ENCODE results near the gene MAP4K4. TPM values are rescaled to one million over a fixed set of nuclear protein-coding genes. Genes with fewer than 3 reads are reported as not detected.

The MAP4K4 gene
- total and polyA plus RNA-seq, 8 donors: 9.7 to 38.7 (median 15.3) TPM

DNA sequence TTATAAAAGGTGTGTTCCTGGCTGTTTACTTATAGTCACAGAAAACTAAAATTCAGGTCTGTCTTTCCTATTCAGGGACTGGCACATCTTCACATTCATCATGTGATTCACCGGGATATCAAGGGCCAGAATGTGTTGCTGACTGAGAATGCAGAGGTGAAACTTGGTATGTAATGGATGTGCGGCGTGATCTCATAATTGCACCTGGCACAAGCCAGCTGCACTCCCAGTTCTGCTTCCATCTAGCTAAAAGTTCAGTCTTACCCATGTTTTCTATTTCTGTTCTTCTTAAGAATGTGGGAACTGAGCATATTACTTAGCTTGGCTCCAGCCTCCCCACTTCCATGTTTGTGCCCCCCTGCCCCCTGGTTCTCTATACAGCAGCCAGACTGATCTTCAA is 131.9 kb downstream of the MAP4K4 start:
- no peak for ATAC-seq

DNA sequence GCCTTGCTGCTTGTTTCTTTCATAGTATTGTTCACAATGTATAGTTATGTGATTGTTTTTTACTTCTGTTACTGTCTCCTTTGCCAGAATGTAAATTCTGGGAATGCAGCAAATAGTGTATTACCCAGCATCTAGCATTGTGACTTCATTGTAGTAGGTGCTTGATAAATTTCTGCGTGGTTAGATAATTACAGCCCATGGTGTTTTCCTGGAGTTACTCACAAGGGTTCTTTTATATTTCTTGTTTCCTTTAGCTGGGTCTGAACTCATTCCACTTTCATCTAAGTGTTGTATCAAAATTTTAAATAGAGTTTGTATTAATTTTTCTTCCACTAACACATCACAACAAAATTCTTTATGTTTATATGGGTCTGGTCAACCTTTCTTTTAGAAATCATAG is 132.6 kb downstream of the MAP4K4 start:
- no peak for ATAC-seq
- H3K27me3 ChIP-seq: no peaks in the 10 kb centered on the region
- H3K36me3 ChIP-seq: peaks cover 0 to 5% (median 0%) of the 10 kb centered on the region in 3 donors
- H3K4me3 ChIP-seq: no peak overlapping the region
- peaks cover 0 to 10% (median 7%) of the 10 kb centered on the region in 3 donors for H3K4me1 ChIP-seq
- intact Hi-C loops (cut with DNase I): loop anchor here in 1 of 3 donors (10.0 kb wide), 1 partner anchor 485 kb away; no protein-coding TSS in a partner anchor
- WGBS, 2 donors: 64 to 84% methylated on average over 1 of the region's 1 CpG
- no peak for DNase-seq
- FAIRE-seq: no peak
- H3K27ac ChIP-seq: no peak overlapping the region
- H3K9me3 ChIP-seq: no peaks in the 10 kb centered on the region
- TF ChIP-seq, protein P1, sequence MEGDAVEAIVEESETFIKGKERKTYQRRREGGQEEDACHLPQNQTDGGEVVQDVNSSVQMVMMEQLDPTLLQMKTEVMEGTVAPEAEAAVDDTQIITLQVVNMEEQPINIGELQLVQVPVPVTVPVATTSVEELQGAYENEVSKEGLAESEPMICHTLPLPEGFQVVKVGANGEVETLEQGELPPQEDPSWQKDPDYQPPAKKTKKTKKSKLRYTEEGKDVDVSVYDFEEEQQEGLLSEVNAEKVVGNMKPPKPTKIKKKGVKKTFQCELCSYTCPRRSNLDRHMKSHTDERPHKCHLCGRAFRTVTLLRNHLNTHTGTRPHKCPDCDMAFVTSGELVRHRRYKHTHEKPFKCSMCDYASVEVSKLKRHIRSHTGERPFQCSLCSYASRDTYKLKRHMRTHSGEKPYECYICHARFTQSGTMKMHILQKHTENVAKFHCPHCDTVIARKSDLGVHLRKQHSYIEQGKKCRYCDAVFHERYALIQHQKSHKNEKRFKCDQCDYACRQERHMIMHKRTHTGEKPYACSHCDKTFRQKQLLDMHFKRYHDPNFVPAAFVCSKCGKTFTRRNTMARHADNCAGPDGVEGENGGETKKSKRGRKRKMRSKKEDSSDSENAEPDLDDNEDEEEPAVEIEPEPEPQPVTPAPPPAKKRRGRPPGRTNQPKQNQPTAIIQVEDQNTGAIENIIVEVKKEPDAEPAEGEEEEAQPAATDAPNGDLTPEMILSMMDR (IDR thresholded peaks at IDR 0.05): no peak

More for the DNA sequence above, 131.9 kb downstream of the MAP4K4 start:
- Histone ChIP-seq H3K4me1 (peaks cover 0 to 10% (median 7%) of the 10 kb centered on the region in 3 donors), H3K9me3 (no peaks in the 10 kb centered on the region), H3K27me3 (no peaks in the 10 kb centered on the region), H3K4me3 (no peak overlapping the region), H3K27ac (no peak overlapping the region), H3K36me3 (no peaks in the 10 kb centered on the region)
- TF ChIP-seq, protein P1 (IDR thresholded peaks at IDR 0.05): no peak
- 91 to 92% methylated on average over 3 of the region's 3 CpGs for WGBS, 2 donors
- no peak for FAIRE-seq
- DNase-seq: no peak
- intact Hi-C loops (cut with DNase I): loop anchor here in 1 of 3 donors (10.0 kb wide), 1 partner anchor 115 kb away; no protein-coding TSS in a partner anchor

DNA sequence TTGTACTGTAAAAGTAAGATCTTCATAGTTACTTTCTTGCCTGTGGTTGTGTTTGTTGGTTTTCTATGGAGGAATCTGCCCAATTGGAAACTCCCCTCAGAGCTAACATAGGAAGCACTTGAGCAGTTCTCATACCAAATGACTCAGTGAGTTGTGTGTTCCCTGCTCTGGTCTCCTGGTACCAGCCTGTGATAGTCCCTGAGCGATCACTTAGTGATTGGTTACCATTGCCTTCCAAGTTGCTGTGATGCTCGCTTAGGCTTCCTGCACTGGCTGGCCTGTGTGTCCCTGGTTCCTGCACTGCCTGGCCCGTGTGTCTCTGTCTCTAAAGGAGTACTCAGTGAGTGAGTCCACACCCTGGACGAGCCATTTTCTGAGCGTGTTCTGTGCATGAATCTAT is 133.0 kb downstream of the MAP4K4 start:
- ATAC-seq: peak in 2 of 4 donors; percentile 6 to 22
- intact Hi-C loops (cut with DNase I): loop anchor here in 1 of 3 donors (10.0 kb wide), 1 partner anchor 486 kb away; no protein-coding TSS in a partner anchor
- DNase-seq: no peak
- H3K36me3 ChIP-seq: peaks cover 0 to 7% (median 0%) of the 10 kb centered on the region in 3 donors
- 82 to 86% methylated on average over 5 of the region's 5 CpGs for WGBS, 2 donors
- H3K27me3 ChIP-seq: no peaks in the 10 kb centered on the region
- H3K27ac ChIP-seq: peak overlapping the region in 1 of 4 donors; percentile 44
- H3K9me3 ChIP-seq: no peaks in the 10 kb centered on the region
- FAIRE-seq: no peak
- no peak overlapping the region for H3K4me3 ChIP-seq
- TF ChIP-seq, protein P1 (IDR thresholded peaks at IDR 0.05): no peak
- H3K4me1 ChIP-seq: peaks cover 0 to 10% (median 7%) of the 10 kb centered on the region in 3 donors

DNA sequence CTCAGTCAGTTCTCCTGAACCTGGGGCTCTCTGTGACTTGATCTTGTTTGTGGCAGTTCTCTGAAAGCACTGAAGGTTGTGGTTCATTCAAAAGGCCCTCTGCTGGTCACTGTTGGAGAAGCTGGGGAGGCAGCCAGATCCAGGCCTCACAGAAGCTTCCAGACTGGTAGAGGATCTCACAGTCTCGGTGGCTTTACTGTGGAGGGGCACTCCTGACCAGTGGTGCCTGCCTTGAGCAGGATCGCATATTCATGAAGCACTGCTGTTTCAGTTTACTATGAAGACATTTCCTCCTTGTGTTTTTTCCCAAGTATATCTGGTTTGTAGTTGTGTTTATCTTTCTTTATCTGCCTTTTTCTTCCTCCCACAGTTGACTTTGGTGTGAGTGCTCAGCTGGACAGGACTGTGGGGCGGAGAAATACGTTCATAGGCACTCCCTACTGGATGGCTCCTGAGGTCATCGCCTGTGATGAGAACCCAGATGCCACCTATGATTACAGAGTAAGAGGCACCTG is 133.9 kb downstream of the MAP4K4 start:
- TF ChIP-seq, protein P1 (IDR thresholded peaks at IDR 0.05): peak; percentile 41 to 65 (median 56)
- ATAC-seq (peak; percentile 80 to 95 (median 94)), DNase-seq (peak; percentile 56 to 79 (median 60)), FAIRE-seq (no peak)
- no peaks in the 10 kb centered on the region for H3K9me3 ChIP-seq
- no peaks in the 10 kb centered on the region for H3K27me3 ChIP-seq
- intact Hi-C loops (cut with DNase I): loop anchor here in 1 of 3 donors (10.0 kb wide), 1 partner anchor 487 kb away; no protein-coding TSS in a partner anchor
- peak overlapping the region in 1 of 4 donors; percentile 44 for H3K27ac ChIP-seq
- peaks cover 0 to 10% (median 7%) of the 10 kb centered on the region in 3 donors for H3K4me1 ChIP-seq
- H3K36me3 ChIP-seq: peaks cover 0 to 7% (median 0%) of the 10 kb centered on the region in 3 donors
- 34 to 37% methylated on average over 5 of the region's 5 CpGs for WGBS, 2 donors
- no peak overlapping the region for H3K4me3 ChIP-seq

DNA sequence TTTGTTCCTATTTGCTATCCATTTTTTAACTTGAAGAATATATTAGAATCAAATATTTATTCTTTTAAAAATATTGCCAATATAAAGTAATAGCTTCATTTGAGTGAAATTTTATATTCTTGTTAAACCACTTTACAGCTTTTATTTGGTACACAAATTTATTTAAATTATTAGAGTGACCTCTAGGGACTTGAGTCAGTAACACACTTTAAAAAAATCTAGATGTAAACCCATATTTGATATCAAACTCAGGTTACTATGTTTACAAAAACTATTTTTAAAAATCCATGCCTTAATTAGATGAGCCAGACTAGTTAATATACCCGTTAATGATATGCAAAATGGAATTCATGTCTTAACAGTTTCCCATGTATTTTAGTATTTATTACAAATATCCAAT is 134.6 kb downstream of the MAP4K4 start:
- ATAC-seq (peak in 3 of 4 donors; percentile 44 to 60 (median 59)), FAIRE-seq (peak; percentile 70), DNase-seq (no peak)
- TF ChIP-seq, protein P1 (IDR thresholded peaks at IDR 0.05): peak in 1 of 4 donors; percentile 11
- Histone ChIP-seq H3K4me3 (no peak overlapping the region), H3K36me3 (peaks cover 0 to 7% (median 0%) of the 10 kb centered on the region in 3 donors), H3K27me3 (no peaks in the 10 kb centered on the region), H3K27ac (no peak overlapping the region), H3K4me1 (peaks cover 0 to 10% (median 7%) of the 10 kb centered on the region in 3 donors), H3K9me3 (no peaks in the 10 kb centered on the region)
- 21 to 36% methylated on average over 1 of the region's 1 CpG for WGBS, 2 donors
- intact Hi-C loops (cut with DNase I): loop anchor here in 1 of 3 donors (10.0 kb wide), 1 partner anchor 487 kb away; no protein-coding TSS in a partner anchor

All from pancreas (tissue), 10 donors.